ENCODE results near the gene FUT3.

- no peak for TF ChIP-seq CTCF (conservative IDR thresholded peaks at IDR 0.05; ENCODE audit: low read length)
- no peak for TF ChIP-seq EZH2phosphoT487 (IDR thresholded peaks at IDR 0.05; ENCODE audit: borderline replicate concordance)
These were observed 13.4 kb downstream of the FUT3 start for GRCh38 chr19:5837761-5838352.
